CD4-positive, alpha-beta T cell treated with Interleukin-15 for 4 hours (primary cell): ENCODE results near the gene SDCCAG8.
A peak's percentile ranks its signal among the peaks of the same experiment; 100 is the strongest.

Source experiments
- DNase-seq: peaks from one replicate; pipeline ENCODE4 v3.0.0-alpha.2; 2020; ENCODE audit warnings: low spot score

The SDCCAG8 gene

GRCh38 chr1:243420016-243420945, 164.4 kb downstream of the SDCCAG8 start:
- DNase-seq: no peak

GRCh38 chr1:243420946-243421685, 165.3 kb downstream of the SDCCAG8 start:
- DNase-seq: no peak

GRCh38 chr1:243421784-243422183, 165.9 kb downstream of the SDCCAG8 start:
- DNase-seq: peak; percentile 25

DNA sequence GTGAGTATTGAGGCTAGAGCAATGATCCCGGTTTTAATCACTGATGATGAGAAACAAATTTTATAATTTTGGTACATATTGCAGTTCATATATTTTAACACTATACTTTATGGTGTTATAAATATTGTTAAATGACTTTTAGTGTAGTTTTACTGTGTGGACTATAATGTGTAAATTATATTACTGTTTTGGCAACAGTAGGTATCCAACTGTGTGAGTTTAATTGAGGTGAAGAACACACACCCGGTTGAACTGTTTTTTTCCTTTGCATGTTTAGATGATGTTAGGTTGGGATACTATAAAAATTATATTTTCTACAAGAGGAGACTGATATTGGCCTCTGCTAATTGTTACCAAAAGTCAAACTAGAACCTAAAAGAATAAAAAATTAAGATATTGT, 166.5 kb downstream of the SDCCAG8 start:
- no peak for DNase-seq

DNA sequence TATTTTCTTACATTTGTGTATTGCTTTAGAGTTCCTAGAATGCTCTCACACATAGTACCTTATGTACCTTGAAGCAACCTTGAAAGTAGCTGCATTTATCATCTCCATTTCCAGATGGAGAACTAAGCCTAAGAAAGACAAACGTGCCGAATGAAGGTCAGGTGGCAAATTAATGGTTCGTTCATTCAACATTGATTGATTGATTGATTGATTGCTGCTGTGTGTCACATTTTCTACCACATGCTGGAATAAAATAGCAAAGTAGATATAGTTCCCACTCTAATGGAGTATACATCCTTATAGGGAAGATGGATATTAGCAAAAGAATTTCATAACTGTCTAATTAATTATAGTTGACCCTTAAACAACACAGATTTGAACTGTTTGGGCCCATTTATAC, 172.2 kb downstream of the SDCCAG8 start:
- DNase-seq: no peak

- DNase-seq: no peak
These were observed 172.9 kb downstream of the SDCCAG8 start for GRCh38 chr1:243428617-243429342.

DNA sequence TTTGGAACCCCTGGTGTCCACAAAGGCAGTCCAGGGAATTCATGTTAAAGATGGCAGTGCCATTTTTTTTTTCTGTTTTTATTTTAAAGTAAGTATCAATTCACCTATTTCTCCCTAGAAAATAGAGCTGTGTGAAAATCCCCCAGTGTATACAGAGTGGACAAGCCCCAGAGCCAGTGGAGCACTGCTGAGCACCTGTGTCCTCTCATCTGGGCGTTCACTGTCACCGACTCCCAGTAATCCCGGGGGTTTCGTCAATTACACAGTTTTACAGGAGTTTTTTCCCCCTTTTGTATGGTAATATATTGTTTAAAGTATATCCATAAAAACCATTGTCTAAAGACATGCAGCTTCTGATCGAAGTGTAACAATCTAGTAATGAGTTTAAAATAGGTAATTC, 175.8 kb downstream of the SDCCAG8 start:
- DNase-seq: no peak

DNA sequence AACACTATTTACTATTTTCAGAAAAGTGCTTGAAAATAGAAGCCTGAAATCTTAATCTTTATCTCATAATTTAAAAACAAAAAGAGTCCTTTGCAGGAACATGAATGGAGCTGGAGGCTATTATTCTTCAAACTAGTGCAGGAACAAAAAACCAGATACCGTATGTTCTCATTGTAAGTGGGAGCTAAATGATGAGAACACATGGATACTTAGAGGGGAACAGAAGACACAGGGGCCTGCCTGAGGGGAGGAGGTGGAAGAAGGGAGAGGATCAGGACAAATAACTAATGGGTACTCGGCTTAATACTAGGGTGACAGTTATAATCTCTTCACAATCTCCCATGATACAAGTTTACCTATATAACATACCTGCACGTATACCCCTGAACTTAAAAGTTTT, 176.3 kb downstream of the SDCCAG8 start:
- no peak for DNase-seq

DNA sequence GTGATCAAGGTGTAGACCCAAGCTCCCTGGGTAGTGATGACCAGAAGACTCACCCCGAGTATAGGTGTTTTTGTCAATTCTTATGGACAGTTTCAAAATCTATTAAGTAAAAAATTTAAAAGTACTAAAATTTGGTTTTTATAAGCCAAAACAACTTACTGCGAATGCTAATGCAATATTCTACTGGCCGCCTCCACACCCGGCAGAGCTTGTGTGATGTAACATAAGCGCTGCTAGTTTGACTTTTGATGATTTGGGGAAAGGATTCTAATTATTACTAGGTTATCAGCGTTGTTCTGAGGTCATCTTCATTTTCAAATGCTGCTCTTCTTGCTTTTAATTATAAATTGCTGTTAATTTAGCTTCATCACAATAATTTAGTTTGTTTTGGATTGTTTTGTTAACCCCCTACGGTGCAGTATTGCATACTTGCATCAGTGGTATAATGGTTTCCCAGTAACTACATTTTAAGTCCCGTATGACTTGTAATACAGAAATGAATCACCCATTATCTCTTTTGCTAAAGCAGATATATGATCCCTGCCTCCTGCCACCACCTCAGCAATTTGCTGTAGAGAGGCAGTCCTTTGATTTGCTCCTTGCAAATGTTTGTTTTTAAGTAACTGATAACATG, 178.0 kb downstream of the SDCCAG8 start:
- no peak for DNase-seq

GRCh38 chr1:243434594-243434993, 178.8 kb downstream of the SDCCAG8 start:
- no peak for DNase-seq

GRCh38 chr1:243435836-243436235, 180.0 kb downstream of the SDCCAG8 start:
- no peak for DNase-seq

GRCh38 chr1:243438146-243438545, 182.3 kb downstream of the SDCCAG8 start:
- DNase-seq: no peak

DNA sequence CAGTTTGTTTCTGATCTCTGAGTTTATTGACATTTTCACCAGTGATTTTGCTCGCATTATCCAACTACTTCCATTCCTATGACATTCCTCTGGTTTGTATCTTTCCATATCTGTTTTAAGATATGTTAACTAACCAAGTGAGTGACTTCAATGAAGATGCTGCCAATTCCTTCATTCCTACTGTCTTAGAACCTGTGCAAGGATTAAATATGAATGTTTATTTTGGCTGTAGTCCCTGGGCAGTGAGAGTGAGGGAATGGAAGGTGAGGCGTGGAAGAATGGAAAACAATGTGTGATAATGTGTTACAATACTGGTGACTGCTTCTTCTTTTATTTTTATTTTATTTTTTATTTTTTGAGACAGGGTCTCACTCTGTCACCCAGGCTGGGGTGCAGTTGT, 183.0 kb downstream of the SDCCAG8 start:
- DNase-seq: no peak

- no peak for DNase-seq
These were observed 184.6 kb downstream of the SDCCAG8 start for GRCh38 chr1:243440406-243440805.

DNA sequence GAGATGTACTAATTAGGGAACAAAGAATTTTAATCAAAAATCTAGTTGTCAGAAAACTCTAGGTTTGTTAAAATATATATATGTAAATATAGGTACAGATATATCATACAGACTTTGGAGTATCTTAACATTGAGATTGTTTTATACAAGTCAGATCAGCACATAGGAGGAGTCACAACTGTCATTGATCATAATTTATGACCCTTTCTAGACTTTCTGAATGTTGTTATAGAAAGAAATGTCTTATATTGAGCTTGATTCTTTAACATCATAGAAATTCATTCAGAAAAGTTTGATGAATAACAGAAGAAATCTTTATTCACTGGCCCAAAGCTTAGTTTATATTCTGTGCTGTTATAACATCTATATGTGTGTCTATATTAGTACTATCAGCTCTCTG, 185.8 kb downstream of the SDCCAG8 start:
- no peak for DNase-seq

DNA sequence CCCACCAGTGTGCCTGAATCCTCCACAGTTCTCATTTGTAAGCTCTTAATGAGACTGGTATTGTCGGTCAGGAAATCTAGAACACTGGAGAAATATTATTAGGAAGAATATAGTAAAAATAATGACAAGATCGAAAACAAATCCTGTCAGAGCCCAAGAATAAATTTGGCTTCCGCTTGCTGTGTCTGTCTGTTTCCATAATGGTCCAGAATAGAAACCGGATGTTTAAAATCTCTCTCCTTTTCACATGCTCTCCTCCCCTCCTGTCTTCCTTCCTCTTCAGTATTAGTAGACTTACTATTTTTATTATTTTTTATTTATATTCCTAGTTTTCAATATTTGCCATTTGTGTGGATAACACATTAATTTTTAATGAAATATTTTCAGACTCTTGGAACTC, 187.7 kb downstream of the SDCCAG8 start:
- no peak for DNase-seq

DNA sequence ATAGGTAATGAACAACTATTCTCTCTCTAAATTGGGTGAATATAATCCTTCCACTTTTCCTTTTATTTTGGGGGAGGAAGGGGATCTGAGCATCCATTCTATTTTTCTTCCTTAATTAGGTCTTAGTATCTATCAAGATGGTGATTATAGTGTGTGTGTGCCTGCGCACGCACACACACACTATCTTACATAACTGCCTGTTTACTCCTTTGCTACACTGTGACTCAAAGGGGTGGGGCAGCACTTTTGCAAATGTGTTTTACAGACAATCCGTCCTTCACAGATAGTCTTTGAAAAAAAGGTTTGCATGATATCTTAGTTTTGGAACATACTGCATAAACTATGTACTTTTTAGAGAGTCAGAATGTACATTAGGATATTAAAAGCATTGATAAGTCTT, 191.5 kb downstream of the SDCCAG8 start:
- no peak for DNase-seq

DNA sequence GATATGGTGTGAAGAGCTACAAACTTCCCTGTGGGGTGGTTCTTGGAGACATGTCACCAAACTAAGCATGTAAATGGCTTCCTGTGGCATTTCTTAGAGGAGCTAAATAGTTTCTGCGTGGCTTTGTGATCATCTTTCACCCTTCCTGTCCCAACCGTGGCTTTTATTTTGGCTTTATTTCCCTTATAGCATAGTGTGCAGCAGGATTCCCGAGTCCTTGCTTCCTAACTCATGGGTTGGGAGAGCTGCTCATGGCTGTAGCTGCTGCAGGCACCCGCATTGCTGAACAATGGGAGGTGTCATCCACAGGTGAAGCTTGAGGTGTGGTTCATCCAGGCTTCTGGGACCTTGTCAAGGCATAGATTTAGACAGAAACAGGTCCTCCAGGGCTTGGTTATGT, 192.0 kb downstream of the SDCCAG8 start:
- DNase-seq: no peak

DNA sequence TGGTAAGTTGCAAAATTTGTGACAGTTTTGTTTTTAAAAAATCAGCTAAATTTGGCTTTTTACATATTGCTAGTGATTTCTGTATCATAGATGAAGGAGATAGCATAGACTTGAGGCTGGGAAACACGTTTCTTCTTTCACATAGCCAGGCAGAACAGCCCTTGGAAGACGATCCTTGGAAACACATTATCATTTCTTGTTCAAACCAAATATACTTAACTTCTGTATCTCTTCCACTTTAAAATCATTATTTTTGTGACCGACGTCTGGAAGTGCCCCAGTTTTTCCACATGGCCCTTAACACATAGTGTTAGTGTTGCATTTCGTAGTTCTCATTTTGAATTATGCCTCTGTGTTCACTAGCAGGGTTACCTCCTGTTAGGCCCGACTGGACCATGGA, 193.5 kb downstream of the SDCCAG8 start:
- no peak for DNase-seq

GRCh38 chr1:243452092-243452491, 196.3 kb downstream of the SDCCAG8 start:
- DNase-seq: no peak

GRCh38 chr1:243454328-243454997, 198.6 kb downstream of the SDCCAG8 start:
- DNase-seq: no peak
